ENCODE measurements around the gene FHIP1A. TPM values are rescaled to one million over a fixed set of nuclear protein-coding genes. Genes with fewer than 3 reads are reported as not detected.

Gene FHIP1A
- total and polyA plus RNA-seq, 2 of the 13 experiments (the other 11 are each of a cell fraction or from before 2014, with no cell fraction given), result 4.1 to 6.2 TPM

DNA sequence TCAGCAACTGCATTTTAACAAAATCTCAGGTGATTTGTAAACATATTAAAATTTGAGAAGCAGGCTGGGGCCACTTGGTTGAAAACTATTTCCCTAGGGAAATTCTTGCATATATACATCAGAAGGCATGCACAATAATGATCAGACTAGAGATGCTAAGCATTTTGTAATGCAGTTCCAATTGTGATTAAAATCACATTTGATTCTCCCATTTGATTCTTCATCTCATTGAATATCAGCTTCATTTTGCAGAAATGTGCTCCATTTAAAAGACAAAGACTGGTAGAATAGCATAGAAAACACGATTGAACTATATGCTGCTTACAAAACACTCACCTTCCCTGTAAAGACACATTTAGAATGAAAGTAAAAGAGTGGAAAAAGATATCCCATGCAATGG is 32.4 kb upstream of the FHIP1A start:
- POLR2A ChIA-PET, result no interaction called here
- WGBS (ENCODE audit: low lambda C conversion rate), result 23% methylated on average over 1 of the region's 1 CpG

More for the DNA sequence above, 32.4 kb upstream of the FHIP1A start:
- Histone ChIP-seq H3K4me2 (ENCODE audit: low read depth, low read length) (no peak overlapping the region), H4K20me1 (ENCODE audit: insufficient read depth, low read length) (no peaks in the 10 kb centered on the region), H3K79me2 (ENCODE audit: insufficient read depth, low read length) (no peaks in the 10 kb centered on the region), H3K27ac (ENCODE audit: extremely low read length, insufficient read depth, low read length) (no peak overlapping the region), H2AFZ (ENCODE audit: low read length) (no peak overlapping the region), H3K27me3 (ENCODE audit: control insufficient read depth in 1 of 2, insufficient read depth in 2 of 2, low read length in 2 of 2) (no peaks in the 10 kb centered on the region), H3K4me3 (replicated peaks in 1 of 3; ENCODE audit: insufficient read depth in 1 of 3, low read depth in 2 of 3, low read length in 3 of 3) (no peak overlapping the region), H3K4me1 (ENCODE audit: insufficient read depth, low read length) (peaks cover 14% of the 10 kb centered on the region), H3K9ac (ENCODE audit: insufficient read depth, low read depth, low read length) (no peak overlapping the region), H3K36me3 (replicated peaks in 1 of 2; ENCODE audit: control insufficient read depth in 1 of 2, insufficient read depth in 2 of 2, low read length in 2 of 2) (no peaks in the 10 kb centered on the region), H3K9me3 (ENCODE audit: low read length) (no peaks in the 10 kb centered on the region)
- in situ Hi-C loops (cut with HindIII; ENCODE audit: extremely low pct_ligation_motif_present, low pct_unique_long_range_greater_than_20kb) (no loop called here), intact Hi-C loops (cut with micrococcal nuclease; ENCODE audit: unreplicated experiment) (no loop called here)
- ATAC-seq (no peak), DNase-seq (ENCODE audit: low spot score) (no peak), FAIRE-seq (no peak)
- TF ChIP-seq TAF1 (CRISPR knock-in tag; IDR thresholded peaks at IDR 0.05), result no peak
- no peak for TF ChIP-seq ZNF414 (CRISPR knock-in tag; IDR thresholded peaks at IDR 0.05)
- TF ChIP-seq RFXANK (CRISPR knock-in tag; IDR thresholded peaks at IDR 0.05), result no peak
- TF ChIP-seq ZNF674 (CRISPR knock-in tag; IDR thresholded peaks at IDR 0.05; ENCODE audit: low read depth), result no peak
- no peak for TF ChIP-seq RELA (CRISPR knock-in tag; IDR thresholded peaks at IDR 0.05)
- TF ChIP-seq NR2F6 (IDR thresholded peaks at IDR 0.05), result no peak
- no peak for TF ChIP-seq NR2F6 (CRISPR knock-in tag; IDR thresholded peaks at IDR 0.05)
- no peak for TF ChIP-seq E2F5 (CRISPR knock-in tag; conservative IDR thresholded peaks at IDR 0.05)
- TF ChIP-seq RCOR2 (CRISPR knock-in tag; IDR thresholded peaks at IDR 0.05), result no peak
- TF ChIP-seq KAT2B (IDR thresholded peaks at IDR 0.05; ENCODE audit: borderline replicate concordance, low read depth, low read length), result no peak
- TF ChIP-seq NFYC (CRISPR knock-in tag; IDR thresholded peaks at IDR 0.05), result no peak
- TF ChIP-seq RBFOX2 (IDR thresholded peaks at IDR 0.05; ENCODE audit: low read depth, low read length), result no peak
- TF ChIP-seq NFE2L1 (CRISPR knock-in tag; IDR thresholded peaks at IDR 0.05; ENCODE audit: borderline replicate concordance), result no peak
- TF ChIP-seq, protein P1, sequence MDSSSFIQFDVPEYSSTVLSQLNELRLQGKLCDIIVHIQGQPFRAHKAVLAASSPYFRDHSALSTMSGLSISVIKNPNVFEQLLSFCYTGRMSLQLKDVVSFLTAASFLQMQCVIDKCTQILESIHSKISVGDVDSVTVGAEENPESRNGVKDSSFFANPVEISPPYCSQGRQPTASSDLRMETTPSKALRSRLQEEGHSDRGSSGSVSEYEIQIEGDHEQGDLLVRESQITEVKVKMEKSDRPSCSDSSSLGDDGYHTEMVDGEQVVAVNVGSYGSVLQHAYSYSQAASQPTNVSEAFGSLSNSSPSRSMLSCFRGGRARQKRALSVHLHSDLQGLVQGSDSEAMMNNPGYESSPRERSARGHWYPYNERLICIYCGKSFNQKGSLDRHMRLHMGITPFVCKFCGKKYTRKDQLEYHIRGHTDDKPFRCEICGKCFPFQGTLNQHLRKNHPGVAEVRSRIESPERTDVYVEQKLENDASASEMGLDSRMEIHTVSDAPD (CRISPR knock-in tag; IDR thresholded peaks at IDR 0.05), result no peak
- no peak for TF ChIP-seq ZNF10 (CRISPR knock-in tag; IDR thresholded peaks at IDR 0.05; ENCODE audit: borderline replicate concordance, low read depth)
- BruUV-seq (replicated peaks), result no TSS peak
- CTCF ChIA-PET (ENCODE audit: low intra/inter-chr PET ratio, low total read pairs), result no interaction called here

Measured in HepG2 (cell line).